ENCODE data around the gene RHOT2. TPM values are rescaled to one million over a fixed set of nuclear protein-coding genes. Genes with fewer than 3 reads are reported as not detected.

The RHOT2 gene
- total RNA-seq, 1 donor from 2014 or later: 34.0 TPM

- no peak overlapping the region for H3K27ac Mint-ChIP-seq
- H2AFZ ChIP-seq (replicated peaks): no peak overlapping the region
- no peak for DNase-seq (ENCODE audit: low spot score)
- no peaks in the 10 kb centered on the region for H3K27me3 ChIP-seq
- no peak overlapping the region for H3K9ac ChIP-seq
- peak overlapping the region; percentile 67 for H3K4me3 Mint-ChIP-seq
- H3K4me2 ChIP-seq: peak overlapping the region; percentile 93
- H3K4me3 ChIP-seq: no peak overlapping the region
- H3K4me1 Mint-ChIP-seq: peaks cover 21% of the 10 kb centered on the region
- peaks cover 3% of the 10 kb centered on the region for H3K9me3 Mint-ChIP-seq
- no peaks in the 10 kb centered on the region for H3K36me3 ChIP-seq
- peaks cover 3% of the 10 kb centered on the region for H3K36me3 Mint-ChIP-seq
- no peaks in the 10 kb centered on the region for H3K9me3 ChIP-seq (ENCODE audit: low read depth)
- peaks cover 27% of the 10 kb centered on the region for H3F3A ChIP-seq (ENCODE audit: low read depth)
- H3K79me2 ChIP-seq (ENCODE audit: low read depth): peaks cover 12% of the 10 kb centered on the region
- H3K27me3 Mint-ChIP-seq (ENCODE audit: insufficient read depth, low read depth): peaks cover 9% of the 10 kb centered on the region
- peaks cover 43% of the 10 kb centered on the region for H4K20me1 ChIP-seq (ENCODE audit: low read depth)
- H3K27ac ChIP-seq: no peak overlapping the region
- H3K4me1 ChIP-seq: peaks cover 26% of the 10 kb centered on the region
- no peak for TF ChIP-seq EZH2 (IDR thresholded peaks at IDR 0.05)
- TF ChIP-seq EZH2phosphoT487 (IDR thresholded peaks at IDR 0.05): no peak
- no peak for TF ChIP-seq CTCF (IDR thresholded peaks at IDR 0.05)
These were observed 36.0 kb upstream of the RHOT2 start for GRCh38 chr16:631808-632358.

GRCh38 chr16:632486-633335 is 35.2 kb upstream of the RHOT2 start:
- TF ChIP-seq EZH2 (IDR thresholded peaks at IDR 0.05): no peak
- TF ChIP-seq CTCF (IDR thresholded peaks at IDR 0.05): no peak
- no peak for TF ChIP-seq EZH2phosphoT487 (IDR thresholded peaks at IDR 0.05)
- Mint-ChIP-seq H3K27ac (no peak overlapping the region), H3K4me3 (peak overlapping the region; percentile 27), H3K9me3 (peaks cover 3% of the 10 kb centered on the region), H3K36me3 (peaks cover 3% of the 10 kb centered on the region), H3K4me1 (peaks cover 26% of the 10 kb centered on the region), H3K27me3 (ENCODE audit: insufficient read depth, low read depth) (peaks cover 12% of the 10 kb centered on the region)
- H3K4me2 ChIP-seq: peak overlapping the region; percentile 93
- no peak for DNase-seq (ENCODE audit: low spot score)
- peaks cover 30% of the 10 kb centered on the region for H3K4me1 ChIP-seq
- peaks cover 12% of the 10 kb centered on the region for H3K79me2 ChIP-seq (ENCODE audit: low read depth)
- H3K9me3 ChIP-seq (ENCODE audit: low read depth): no peaks in the 10 kb centered on the region
- no peaks in the 10 kb centered on the region for H3K36me3 ChIP-seq
- H3K27me3 ChIP-seq: no peaks in the 10 kb centered on the region
- H2AFZ ChIP-seq (replicated peaks): no peak overlapping the region
- H3F3A ChIP-seq (ENCODE audit: low read depth): peaks cover 33% of the 10 kb centered on the region
- no peak overlapping the region for H3K27ac ChIP-seq
- no peak overlapping the region for H3K9ac ChIP-seq
- H3K4me3 ChIP-seq: no peak overlapping the region
- peaks cover 43% of the 10 kb centered on the region for H4K20me1 ChIP-seq (ENCODE audit: low read depth)

- no peak overlapping the region for H2AFZ ChIP-seq (replicated peaks)
- Mint-ChIP-seq H3K36me3 (peaks cover 3% of the 10 kb centered on the region), H3K27me3 (ENCODE audit: insufficient read depth, low read depth) (peaks cover 13% of the 10 kb centered on the region), H3K9me3 (peaks cover 3% of the 10 kb centered on the region), H3K4me3 (no peak overlapping the region), H3K4me1 (peaks cover 29% of the 10 kb centered on the region), H3K27ac (no peak overlapping the region)
- no peak overlapping the region for H3K9ac ChIP-seq
- no peaks in the 10 kb centered on the region for H3K9me3 ChIP-seq (ENCODE audit: low read depth)
- H3K79me2 ChIP-seq (ENCODE audit: low read depth): peaks cover 12% of the 10 kb centered on the region
- H3K27ac ChIP-seq: no peak overlapping the region
- H3K4me1 ChIP-seq: peaks cover 36% of the 10 kb centered on the region
- H3K27me3 ChIP-seq: no peaks in the 10 kb centered on the region
- no peak for TF ChIP-seq CTCF (IDR thresholded peaks at IDR 0.05)
- no peak for TF ChIP-seq EZH2 (IDR thresholded peaks at IDR 0.05)
- TF ChIP-seq EZH2phosphoT487 (IDR thresholded peaks at IDR 0.05): no peak
- no peak overlapping the region for H3K4me3 ChIP-seq
- H3F3A ChIP-seq (ENCODE audit: low read depth): peaks cover 36% of the 10 kb centered on the region
- H4K20me1 ChIP-seq (ENCODE audit: low read depth): peaks cover 43% of the 10 kb centered on the region
- no peak for DNase-seq (ENCODE audit: low spot score)
- H3K36me3 ChIP-seq: no peaks in the 10 kb centered on the region
- no peak overlapping the region for H3K4me2 ChIP-seq
These were observed 34.4 kb upstream of the RHOT2 start for GRCh38 chr16:633336-634050.

All from neural progenitor cell (in vitro differentiated cells).